DND-41 (cell line): ENCODE measurements around the gene JAKMIP2.

ENCODE experiments used
- CTCF ChIP-seq: IDR thresholded peaks from 2 replicates; pipeline ENCODE4 v1.5.1; 2012; ENCODE audit warnings: borderline replicate concordance, low read length, moderate library complexity, mild to moderate bottlenecking; ENCODE audit not compliant: poor library complexity, severe bottlenecking; ENCODE audit errors: extremely low read depth
- EZH2 ChIP-seq: IDR thresholded peaks from 3 replicates; pipeline ENCODE4 v1.6.1; 2012; ENCODE audit warnings: borderline replicate concordance, low read depth, mild to moderate bottlenecking, moderate library complexity, low read length, inconsistent platforms; ENCODE audit not compliant: severe bottlenecking

- TF ChIP-seq CTCF: no peak
- no peak for TF ChIP-seq EZH2
Measured at GRCh38 chr5:147735621-147736125, 46.9 kb downstream of the JAKMIP2 start.
